Adrenal gland (tissue), 5 donors: Measurements from ENCODE around the gene SYNE4.

Source experiments
- POLR2A ChIP-seq, 2 donors: fragments of 450-650 bp; IDR thresholded peaks; one replicate each; pipeline ENCODE4 v1.6.1; 2017; ENCODE audit warnings: antibody characterized with exemption in 2 of 2, mild to moderate bottlenecking in 2 of 2, moderate library complexity in 1 of 2
- TF ChIP-seq, protein P1 (sequence below), 6 experiments: fragments of 450-650 bp in 4 of 6; fragments of 200-600 bp in 2 of 6; sonication (generic) in 1 of 6; IDR thresholded peaks; 1 replicate in 5 of 6; 2 replicates in 1 of 6; pipeline versions ENCODE4 v1.5.1 to v1.8.0; 2016 to 2021; ENCODE audit warnings: antibody characterized with exemption in 6 of 6, mild to moderate bottlenecking in 2 of 6, moderate library complexity in 1 of 6
- donor health status: DM: no; HTN: no; CAD: no.

DNA sequence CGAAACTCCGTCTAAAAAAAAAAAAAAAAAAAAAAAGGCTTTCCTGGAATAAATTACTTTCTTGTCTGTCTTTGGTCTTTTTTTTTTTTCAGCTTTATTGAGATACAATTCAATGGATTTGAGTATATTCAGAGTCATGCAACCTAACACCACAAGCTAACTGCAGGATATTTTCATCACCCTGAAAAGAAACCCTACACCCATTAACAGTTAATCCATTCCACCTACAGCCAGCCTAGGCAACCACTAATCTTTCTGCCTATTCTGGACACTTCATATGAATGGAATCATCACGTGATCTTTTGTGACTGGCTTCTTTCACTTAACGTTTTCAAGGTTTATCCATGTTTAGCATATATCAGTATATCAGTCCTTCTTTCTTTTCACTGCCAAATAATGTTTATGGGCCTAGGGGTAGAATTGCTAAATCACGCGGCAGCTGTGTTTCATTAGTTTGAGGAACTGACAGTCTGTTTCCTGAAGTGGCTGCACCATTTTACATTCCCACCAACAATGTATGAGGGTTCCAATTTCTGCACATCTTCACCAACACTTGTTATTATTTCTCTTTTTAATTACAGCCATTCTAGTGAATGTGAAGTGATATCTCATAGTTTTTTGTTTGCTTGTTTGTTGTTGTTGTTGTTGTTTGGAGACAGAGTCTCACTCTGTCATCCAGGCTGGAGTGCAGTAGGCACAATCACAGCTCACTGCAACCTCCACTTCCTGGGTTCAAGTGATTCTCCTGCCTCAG lies 52.6 kb downstream of the SYNE4 start:
- TF ChIP-seq, protein P1, sequence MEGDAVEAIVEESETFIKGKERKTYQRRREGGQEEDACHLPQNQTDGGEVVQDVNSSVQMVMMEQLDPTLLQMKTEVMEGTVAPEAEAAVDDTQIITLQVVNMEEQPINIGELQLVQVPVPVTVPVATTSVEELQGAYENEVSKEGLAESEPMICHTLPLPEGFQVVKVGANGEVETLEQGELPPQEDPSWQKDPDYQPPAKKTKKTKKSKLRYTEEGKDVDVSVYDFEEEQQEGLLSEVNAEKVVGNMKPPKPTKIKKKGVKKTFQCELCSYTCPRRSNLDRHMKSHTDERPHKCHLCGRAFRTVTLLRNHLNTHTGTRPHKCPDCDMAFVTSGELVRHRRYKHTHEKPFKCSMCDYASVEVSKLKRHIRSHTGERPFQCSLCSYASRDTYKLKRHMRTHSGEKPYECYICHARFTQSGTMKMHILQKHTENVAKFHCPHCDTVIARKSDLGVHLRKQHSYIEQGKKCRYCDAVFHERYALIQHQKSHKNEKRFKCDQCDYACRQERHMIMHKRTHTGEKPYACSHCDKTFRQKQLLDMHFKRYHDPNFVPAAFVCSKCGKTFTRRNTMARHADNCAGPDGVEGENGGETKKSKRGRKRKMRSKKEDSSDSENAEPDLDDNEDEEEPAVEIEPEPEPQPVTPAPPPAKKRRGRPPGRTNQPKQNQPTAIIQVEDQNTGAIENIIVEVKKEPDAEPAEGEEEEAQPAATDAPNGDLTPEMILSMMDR (IDR thresholded peaks at IDR 0.05), result no peak
- no peak for TF ChIP-seq POLR2A (IDR thresholded peaks at IDR 0.05)
